Measurements from ENCODE around the gene RHPN2. TPM values are rescaled to one million over a fixed set of nuclear protein-coding genes. Genes with fewer than 3 reads are reported as not detected.
A peak's percentile ranks its signal among the peaks of the same experiment; 100 is the strongest.

Gene RHPN2
- total and polyA plus RNA-seq, 2 of the 13 experiments (the other 11 are each of a cell fraction or from before 2014, with no cell fraction given): 20.3 to 48.0 TPM

GRCh38 chr19:33039108-33039599 lies 25.5 kb downstream of the RHPN2 start (continued):
- peak; percentile 60 for TF ChIP-seq ARID5B (CRISPR knock-in tag; IDR thresholded peaks at IDR 0.05)
- TF ChIP-seq NCOA2 (CRISPR knock-in tag; IDR thresholded peaks at IDR 0.05): peak; percentile 61
- no peak for TF ChIP-seq CREB3 (CRISPR knock-in tag; IDR thresholded peaks at IDR 0.05)
- TF ChIP-seq ZBTB38 (CRISPR knock-in tag; IDR thresholded peaks at IDR 0.05): peak; percentile 78
- peak; percentile 70; the same call in 1 of the 2 replicates for TF ChIP-seq CEBPB (IDR thresholded peaks at IDR 0.05; ENCODE audit: borderline replicate concordance, low read depth, low read length)
- TF ChIP-seq FOXK1 (CRISPR knock-in tag; IDR thresholded peaks at IDR 0.05; ENCODE audit: borderline replicate concordance, low read depth): peak; percentile 45; the same call in 1 of the 2 replicates
- TF ChIP-seq RELA (CRISPR knock-in tag; IDR thresholded peaks at IDR 0.05): no peak
- TF ChIP-seq U2AF2 (IDR thresholded peaks at IDR 0.05; ENCODE audit: low read depth, low read length): no peak
- TF ChIP-seq NR2F1 (CRISPR knock-in tag; IDR thresholded peaks at IDR 0.05): peak; percentile 21 to 71; a peak in 2 of 4 replicates
- peak; percentile 56; the same call in 1 of the 2 replicates for TF ChIP-seq ZNF414 (CRISPR knock-in tag; IDR thresholded peaks at IDR 0.05)
- peak; percentile 50 for TF ChIP-seq THAP11 (CRISPR knock-in tag; IDR thresholded peaks at IDR 0.05)
- peak; percentile 94; the same call in 1 of the 2 replicates for TF ChIP-seq MEIS1 (CRISPR knock-in tag; IDR thresholded peaks at IDR 0.05; ENCODE audit: borderline replicate concordance)
- no peak for TF ChIP-seq ZNF253 (CRISPR knock-in tag; IDR thresholded peaks at IDR 0.05; ENCODE audit: borderline replicate concordance)
- TF ChIP-seq RNF219 (CRISPR knock-in tag; IDR thresholded peaks at IDR 0.05): 0 out of 2 replicates have a peak, but pooled peaks have one; percentile 33
- peak; percentile 44; the same call in 1 of the 2 replicates for TF ChIP-seq ZBTB21 (CRISPR knock-in tag; IDR thresholded peaks at IDR 0.05)
- peak; percentile 22; the same call in 1 of the 2 replicates for TF ChIP-seq KDM4B (CRISPR knock-in tag; IDR thresholded peaks at IDR 0.05)
- TF ChIP-seq DPF2 (CRISPR knock-in tag; IDR thresholded peaks at IDR 0.05; ENCODE audit: borderline replicate concordance, low read depth): 0 out of 2 replicates have a peak, but pooled peaks have one; percentile 26
- TF ChIP-seq, protein P1, sequence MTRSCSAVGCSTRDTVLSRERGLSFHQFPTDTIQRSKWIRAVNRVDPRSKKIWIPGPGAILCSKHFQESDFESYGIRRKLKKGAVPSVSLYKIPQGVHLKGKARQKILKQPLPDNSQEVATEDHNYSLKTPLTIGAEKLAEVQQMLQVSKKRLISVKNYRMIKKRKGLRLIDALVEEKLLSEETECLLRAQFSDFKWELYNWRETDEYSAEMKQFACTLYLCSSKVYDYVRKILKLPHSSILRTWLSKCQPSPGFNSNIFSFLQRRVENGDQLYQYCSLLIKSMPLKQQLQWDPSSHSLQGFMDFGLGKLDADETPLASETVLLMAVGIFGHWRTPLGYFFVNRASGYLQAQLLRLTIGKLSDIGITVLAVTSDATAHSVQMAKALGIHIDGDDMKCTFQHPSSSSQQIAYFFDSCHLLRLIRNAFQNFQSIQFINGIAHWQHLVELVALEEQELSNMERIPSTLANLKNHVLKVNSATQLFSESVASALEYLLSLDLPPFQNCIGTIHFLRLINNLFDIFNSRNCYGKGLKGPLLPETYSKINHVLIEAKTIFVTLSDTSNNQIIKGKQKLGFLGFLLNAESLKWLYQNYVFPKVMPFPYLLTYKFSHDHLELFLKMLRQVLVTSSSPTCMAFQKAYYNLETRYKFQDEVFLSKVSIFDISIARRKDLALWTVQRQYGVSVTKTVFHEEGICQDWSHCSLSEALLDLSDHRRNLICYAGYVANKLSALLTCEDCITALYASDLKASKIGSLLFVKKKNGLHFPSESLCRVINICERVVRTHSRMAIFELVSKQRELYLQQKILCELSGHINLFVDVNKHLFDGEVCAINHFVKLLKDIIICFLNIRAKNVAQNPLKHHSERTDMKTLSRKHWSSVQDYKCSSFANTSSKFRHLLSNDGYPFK (CRISPR knock-in tag; IDR thresholded peaks at IDR 0.05; ENCODE audit: borderline replicate concordance): 0 out of 2 replicates have a peak, but pooled peaks have one; percentile 12
- 0 out of 2 replicates have a peak, but pooled peaks have one; percentile 26 for TF ChIP-seq POGZ (CRISPR knock-in tag; IDR thresholded peaks at IDR 0.05)

All from HepG2 (cell line).